Loucy (cell line): ENCODE measurements around the gene TMEM259.

Experiments
- H2AFZ ChIP-seq: fragments of 200-600 bp; sonication (generic); 2 replicates; pipeline ENCODE4 v1.6.0; 2016; ENCODE audit warnings: antibody characterized with exemption, mild to moderate bottlenecking, low read length, moderate library complexity
- H3F3A ChIP-seq: fragments of 200-600 bp; 2 replicates; pipeline ENCODE4 v1.6.0; 2016; ENCODE audit warnings: antibody characterized with exemption, low read depth, mild to moderate bottlenecking
- H3K27me3 ChIP-seq: fragments of 200-600 bp; sonication (generic); 2 replicates; pipeline ENCODE4 v1.6.1; 2014; ENCODE audit warnings: low read length, mild to moderate bottlenecking; ENCODE audit not compliant: insufficient read depth, poor library complexity, severe bottlenecking
- H3K36me3 ChIP-seq: fragments of 200-600 bp; sonication (generic); 2 replicates; pipeline ENCODE4 v1.6.1; 2016; ENCODE audit warnings: low read length; ENCODE audit not compliant: insufficient read depth
- H3K4me1 ChIP-seq: fragments of 200-600 bp; sonication (generic); 2 replicates; pipeline ENCODE4 v1.5.1; 2014; ENCODE audit warnings: low read length, mild to moderate bottlenecking; ENCODE audit not compliant: insufficient read depth, poor library complexity, severe bottlenecking
- H3K4me2 ChIP-seq: fragments of 200-600 bp; sonication (generic); 2 replicates; pipeline ENCODE4 v1.6.0; 2014; ENCODE audit warnings: antibody characterized with exemption, low read length, low read depth, mild to moderate bottlenecking; ENCODE audit not compliant: poor library complexity, severe bottlenecking
- H3K4me3 ChIP-seq: fragments of 200-600 bp; sonication (generic); 2 replicates; pipeline ENCODE4 v1.5.1; 2014; ENCODE audit warnings: low read length, mild to moderate bottlenecking, mixed read lengths; ENCODE audit not compliant: poor library complexity, severe bottlenecking
- H3K79me2 ChIP-seq: fragments of 200-600 bp; sonication (generic); 2 replicates; pipeline ENCODE4 v1.6.1; 2014; ENCODE audit warnings: low read length; ENCODE audit not compliant: insufficient read depth
- H3K9ac ChIP-seq: fragments of 200-600 bp; sonication (generic); 2 replicates; pipeline ENCODE4 v1.6.0; 2014; ENCODE audit warnings: mild to moderate bottlenecking, low read depth, low read length, moderate library complexity; ENCODE audit not compliant: poor library complexity, severe bottlenecking
- H3K9me2 ChIP-seq: fragments of 200-600 bp; sonication (generic); replicated peaks from 2 replicates; pipeline ENCODE4 v1.6.1; 2016; ENCODE audit warnings: low read depth, low read length, mixed read lengths
- H3K9me3 ChIP-seq: fragments of 200-600 bp; sonication (generic); 2 replicates; pipeline ENCODE4 v1.6.1; 2014; ENCODE audit warnings: mild to moderate bottlenecking, antibody characterized with exemption, low read length, low read depth; ENCODE audit not compliant: insufficient read depth
- H4K20me1 ChIP-seq: fragments of 200-600 bp; sonication (generic); 2 replicates; pipeline ENCODE4 v1.6.0; 2014; ENCODE audit warnings: antibody characterized with exemption, low read length, mild to moderate bottlenecking; ENCODE audit not compliant: insufficient read depth, poor library complexity, severe bottlenecking
- EZH2phosphoT487 ChIP-seq: fragments of 200-600 bp; IDR thresholded peaks from 2 replicates; pipeline ENCODE4 v1.6.1; 2018; ENCODE audit warnings: antibody characterized with exemption, mild to moderate bottlenecking, moderate library complexity, borderline replicate concordance
- TF ChIP-seq, protein P1 (sequence below): fragments of 200-600 bp; sonication (generic); conservative IDR thresholded peaks from 2 replicates; pipeline ENCODE4 v1.5.1; 2014; ENCODE audit warnings: mild to moderate bottlenecking, antibody characterized with exemption, low read length

The TMEM259 gene

DNA sequence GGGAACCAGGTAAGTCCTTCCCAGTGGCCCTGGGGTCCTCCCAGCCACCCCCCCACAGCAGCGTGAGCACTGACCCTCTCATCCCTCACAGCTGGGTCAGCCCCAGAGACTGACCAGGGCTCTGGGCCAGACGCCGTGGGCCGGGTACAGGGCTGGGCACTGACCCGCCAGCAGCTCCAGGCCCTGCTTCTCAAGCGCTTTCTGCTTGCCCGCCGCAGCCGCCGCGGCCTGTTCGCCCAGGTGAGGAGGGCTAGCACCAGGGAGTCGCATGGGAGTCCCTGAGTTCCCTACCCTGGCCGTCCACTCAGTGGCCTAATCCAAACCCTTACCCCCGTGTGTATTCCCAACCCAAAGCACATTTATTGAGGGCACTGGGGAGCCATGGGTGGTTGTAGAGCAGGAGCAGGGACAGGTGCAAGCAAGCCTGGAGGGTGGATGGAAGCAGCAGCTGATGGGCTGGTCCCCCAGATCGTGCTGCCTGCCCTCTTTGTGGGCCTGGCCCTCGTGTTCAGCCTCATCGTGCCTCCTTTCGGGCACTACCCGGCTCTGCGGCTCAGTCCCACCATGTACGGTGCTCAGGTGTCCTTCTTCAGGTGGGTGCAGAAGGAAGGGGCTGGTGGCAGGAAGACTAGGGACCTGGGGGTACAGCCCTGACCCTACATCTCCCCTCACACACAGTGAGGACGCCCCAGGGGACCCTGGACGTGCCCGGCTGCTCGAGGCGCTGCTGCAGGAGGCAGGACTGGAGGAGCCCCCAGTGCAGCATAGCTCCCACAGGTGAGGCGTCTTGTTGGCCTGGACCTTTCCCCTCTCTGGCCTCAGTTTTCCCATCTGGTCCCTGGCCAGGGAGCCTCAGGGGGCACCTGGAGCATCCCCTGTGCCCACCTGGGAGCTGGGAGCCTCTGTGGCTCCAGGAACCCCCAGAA lies 33.4 kb upstream of the TMEM259 start:
- H3K9ac ChIP-seq, result no peak overlapping the region
- H3K4me2 ChIP-seq, result no peak overlapping the region
- no peaks in the 10 kb centered on the region for H3K79me2 ChIP-seq
- TF ChIP-seq, protein P1, sequence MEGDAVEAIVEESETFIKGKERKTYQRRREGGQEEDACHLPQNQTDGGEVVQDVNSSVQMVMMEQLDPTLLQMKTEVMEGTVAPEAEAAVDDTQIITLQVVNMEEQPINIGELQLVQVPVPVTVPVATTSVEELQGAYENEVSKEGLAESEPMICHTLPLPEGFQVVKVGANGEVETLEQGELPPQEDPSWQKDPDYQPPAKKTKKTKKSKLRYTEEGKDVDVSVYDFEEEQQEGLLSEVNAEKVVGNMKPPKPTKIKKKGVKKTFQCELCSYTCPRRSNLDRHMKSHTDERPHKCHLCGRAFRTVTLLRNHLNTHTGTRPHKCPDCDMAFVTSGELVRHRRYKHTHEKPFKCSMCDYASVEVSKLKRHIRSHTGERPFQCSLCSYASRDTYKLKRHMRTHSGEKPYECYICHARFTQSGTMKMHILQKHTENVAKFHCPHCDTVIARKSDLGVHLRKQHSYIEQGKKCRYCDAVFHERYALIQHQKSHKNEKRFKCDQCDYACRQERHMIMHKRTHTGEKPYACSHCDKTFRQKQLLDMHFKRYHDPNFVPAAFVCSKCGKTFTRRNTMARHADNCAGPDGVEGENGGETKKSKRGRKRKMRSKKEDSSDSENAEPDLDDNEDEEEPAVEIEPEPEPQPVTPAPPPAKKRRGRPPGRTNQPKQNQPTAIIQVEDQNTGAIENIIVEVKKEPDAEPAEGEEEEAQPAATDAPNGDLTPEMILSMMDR, result no peak
- no peak for TF ChIP-seq EZH2phosphoT487
- no peaks in the 10 kb centered on the region for H3K27me3 ChIP-seq
- no peaks in the 10 kb centered on the region for H3K36me3 ChIP-seq
- no peak overlapping the region for H3K4me3 ChIP-seq
- H4K20me1 ChIP-seq, result no peaks in the 10 kb centered on the region
- peaks cover 25% of the 10 kb centered on the region; the same call in 1 of the 2 replicates for H3K9me3 ChIP-seq
- H3K9me2 ChIP-seq, result no peaks in the 10 kb centered on the region
- H3K4me1 ChIP-seq, result no peaks in the 10 kb centered on the region
- H2AFZ ChIP-seq, result no peak overlapping the region
- no peaks in the 10 kb centered on the region for H3F3A ChIP-seq

DNA sequence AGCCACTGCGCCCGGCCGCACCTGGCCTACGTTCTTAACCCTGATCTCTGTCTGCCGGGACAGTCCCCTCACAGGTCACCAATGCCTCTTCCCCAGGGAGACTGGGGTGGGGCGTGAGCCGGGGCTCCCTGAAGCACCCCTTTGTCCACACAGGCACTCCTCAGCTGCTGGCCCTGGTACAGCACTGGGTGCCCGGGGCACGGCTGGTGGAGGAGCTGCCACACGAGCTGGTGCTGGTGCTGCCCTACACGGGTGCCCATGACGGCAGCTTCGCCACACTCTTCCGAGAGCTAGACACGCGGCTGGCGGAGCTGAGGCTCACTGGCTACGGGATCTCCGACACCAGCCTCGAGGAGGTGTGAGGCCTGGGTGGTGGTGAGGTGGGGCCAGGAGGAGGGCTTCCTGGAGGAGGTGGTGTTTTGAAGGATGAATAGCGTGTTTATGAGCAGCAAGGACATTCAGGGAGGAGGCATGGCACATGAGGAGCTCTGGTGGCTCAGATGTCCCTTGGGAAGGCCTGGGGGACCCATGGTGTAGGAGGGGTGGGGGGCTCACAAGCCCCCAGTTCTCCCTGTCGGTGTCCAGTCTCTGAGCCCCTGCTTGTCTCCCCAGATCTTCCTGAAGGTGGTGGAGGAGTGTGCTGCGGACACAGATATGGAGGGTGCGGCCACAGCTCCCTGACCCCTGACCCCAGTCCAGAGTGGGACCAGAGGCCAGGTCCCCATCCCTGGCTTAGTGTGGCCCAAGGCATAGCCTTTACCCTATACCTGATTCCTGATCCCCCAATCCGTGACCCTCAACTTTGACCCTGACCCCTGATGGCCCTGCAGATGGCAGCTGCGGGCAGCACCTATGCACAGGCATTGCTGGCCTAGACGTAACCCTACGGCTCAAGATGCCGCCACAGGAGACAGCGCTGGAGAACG lies 32.5 kb upstream of the TMEM259 start:
- Histone ChIP-seq H3K9me3 (peaks cover 21% of the 10 kb centered on the region; the same call in 1 of the 2 replicates), H2AFZ (no peak overlapping the region), H3K9ac (no peak overlapping the region), H3K9me2 (no peaks in the 10 kb centered on the region), H3K27me3 (no peaks in the 10 kb centered on the region), H3K36me3 (no peaks in the 10 kb centered on the region), H3K79me2 (no peaks in the 10 kb centered on the region), H4K20me1 (no peaks in the 10 kb centered on the region), H3K4me2 (no peak overlapping the region), H3K4me3 (no peak overlapping the region), H3K4me1 (no peaks in the 10 kb centered on the region), H3F3A (no peaks in the 10 kb centered on the region)
- TF ChIP-seq, protein P1, result no peak

DNA sequence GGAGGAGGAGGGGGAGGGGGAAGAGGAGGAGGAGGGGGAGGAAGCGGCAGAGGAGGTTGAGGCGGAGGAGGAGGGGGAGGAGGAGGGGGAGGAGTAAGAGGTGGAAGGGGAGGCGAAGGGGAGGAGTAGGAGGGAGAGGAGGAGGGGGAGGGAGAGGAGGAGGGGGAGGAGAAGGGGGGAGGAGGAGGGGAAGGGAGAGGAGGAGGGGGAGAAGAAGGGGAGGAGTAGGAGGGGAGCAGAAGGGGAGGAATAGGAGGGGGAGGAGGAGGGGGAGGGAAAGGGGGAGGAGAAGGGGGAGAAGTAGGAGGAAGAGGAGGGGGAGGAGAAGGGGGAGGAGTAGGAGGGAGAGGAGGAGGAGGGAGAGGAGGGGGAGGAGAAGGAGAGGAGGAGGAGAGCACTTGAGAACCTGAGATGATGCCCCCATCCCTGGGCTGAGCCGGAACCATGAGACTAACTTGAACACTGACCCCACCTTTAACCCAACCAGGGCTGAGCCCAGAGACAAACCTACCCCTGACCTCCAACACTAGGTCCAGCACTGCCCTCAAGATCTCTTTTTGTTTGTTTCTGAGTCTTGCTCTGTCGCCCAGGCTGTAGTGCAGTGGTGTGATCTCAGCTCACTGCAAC lies 31.5 kb upstream of the TMEM259 start:
- no peak overlapping the region for H3K4me3 ChIP-seq
- no peaks in the 10 kb centered on the region for H3K36me3 ChIP-seq
- no peak for TF ChIP-seq EZH2phosphoT487
- TF ChIP-seq, protein P1, result no peak
- no peak overlapping the region for H2AFZ ChIP-seq
- H3K79me2 ChIP-seq, result no peaks in the 10 kb centered on the region
- no peak overlapping the region for H3K9ac ChIP-seq
- H3K27me3 ChIP-seq, result no peaks in the 10 kb centered on the region
- H3K4me1 ChIP-seq, result no peaks in the 10 kb centered on the region
- H3K9me3 ChIP-seq, result peaks cover 11% of the 10 kb centered on the region; the same call in 1 of the 2 replicates
- H3K9me2 ChIP-seq, result no peaks in the 10 kb centered on the region
- no peak overlapping the region for H3K4me2 ChIP-seq
- no peaks in the 10 kb centered on the region for H3F3A ChIP-seq
- H4K20me1 ChIP-seq, result no peaks in the 10 kb centered on the region
